HEK293T (cell line): ENCODE data around the gene CHCHD3.

ENCODE experiments used
- ARNT ChIP-seq: fragments of 450-650 bp; IDR thresholded peaks from 2 replicates; pipeline ENCODE4 v1.6.1; 2017; ENCODE audit warnings: mild to moderate bottlenecking
- L3MBTL2 ChIP-seq: fragments of 450-650 bp; conservative IDR thresholded peaks from 2 replicates; pipeline ENCODE4 v1.6.1; 2016; ENCODE audit warnings: mild to moderate bottlenecking
- SP1 ChIP-seq: fragments of 450-650 bp; IDR thresholded peaks from 2 replicates; pipeline ENCODE4 v1.6.1; 2017

DNA sequence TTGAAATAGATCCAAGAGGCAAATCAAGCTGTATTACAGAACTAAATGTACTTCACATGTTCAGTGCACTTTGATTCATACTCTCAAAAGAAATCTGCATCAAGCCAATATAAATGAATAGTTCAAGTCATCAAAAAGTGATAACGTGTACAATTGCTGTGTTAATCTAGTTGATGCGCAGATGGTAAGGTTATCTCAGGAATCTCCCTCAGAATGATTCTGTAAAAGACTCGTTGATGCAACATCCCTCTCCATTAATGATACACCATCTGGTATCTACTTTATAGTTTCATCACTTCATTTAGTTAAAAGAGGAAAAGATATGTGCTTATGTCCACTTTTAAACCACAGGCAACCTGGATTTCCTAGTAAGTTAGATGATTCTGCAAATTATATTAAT, 200.6 kb downstream of the CHCHD3 start:
- TF ChIP-seq SP1 (no peak), L3MBTL2 (no peak), ARNT (no peak)
